ENCODE results near the gene CCDC177. TPM values are rescaled to one million over a fixed set of nuclear protein-coding genes. Genes with fewer than 3 reads are reported as not detected.

The CCDC177 gene
- total and polyA plus RNA-seq, 2 of the 8 experiments (the other 6 are each of a cell fraction or from before 2014, with no cell fraction given), result 0.62 to 2.8 TPM

- Histone ChIP-seq H4K8ac (ENCODE audit: extremely low read depth, insufficient read depth, low read length) (peak overlapping the region; percentile 31; the same call in 1 of the 2 replicates), H4K20me1 (replicated peaks in 1 of 2; ENCODE audit: control insufficient read depth in 1 of 2, insufficient read depth in 2 of 2, low read length in 2 of 2) (no peaks in the 10 kb centered on the region), H3K18ac (ENCODE audit: extremely low read depth, low read length) (peak overlapping the region; percentile 71; the same call in 1 of the 2 replicates), H2BK15ac (ENCODE audit: low read length) (no peak overlapping the region), H3K4me3 (ENCODE audit: extremely low read depth in 1 of 4, insufficient read depth in 2 of 4, low read depth in 3 of 4, low read length in 4 of 4) (peak overlapping the region; percentile 1 to 44 (median 9); a peak in 3 of 8 replicates), H3K4me1 (replicated peaks in 1 of 4; ENCODE audit: control insufficient read depth in 3 of 4, insufficient read depth in 4 of 4, low read length in 3 of 4) (peaks cover 0 to 9% (median 7%) of the 10 kb centered on the region in 4 experiments; a peak in 4 of 7 replicates), H2AFZ (ENCODE audit: low read length) (no peak overlapping the region), H3K4ac (replicated peaks; ENCODE audit: insufficient read length, low read depth, low read length) (no peak overlapping the region), H3K27me3 (replicated peaks in 1 of 4; ENCODE audit: control insufficient read depth in 3 of 4, extremely low read depth in 1 of 4, insufficient read depth in 3 of 4, low read length in 3 of 4) (peaks cover 24 to 48% (median 40%) of the 10 kb centered on the region in 4 experiments), H3K79me2 (ENCODE audit: control insufficient read depth in 1 of 2, insufficient read depth in 2 of 2, low read length in 2 of 2) (no peaks in the 10 kb centered on the region), H4K91ac (replicated peaks; ENCODE audit: insufficient read length, low read length) (no peak overlapping the region), H3K36me3 (ENCODE audit: control insufficient read depth in 2 of 4, insufficient read depth in 4 of 4, low read length in 3 of 4) (peaks cover 0 to 26% (median 4%) of the 10 kb centered on the region in 4 experiments; a peak in 3 of 8 replicates), H4K5ac (ENCODE audit: insufficient read length, low read depth, low read length) (no peak overlapping the region), H3K27ac (ENCODE audit: low read depth, low read length) (no peak overlapping the region), H3K23ac (ENCODE audit: insufficient read length) (no peak overlapping the region), H2BK12ac (ENCODE audit: low read depth, low read length) (peak overlapping the region; percentile 78; the same call in 1 of the 2 replicates), H3K9me3 (ENCODE audit: insufficient read depth in 2 of 2, low read depth in 1 of 2, low read length in 1 of 2) (peaks cover 0 to 23% of the 10 kb centered on the region in 2 experiments; a peak in 2 of 4 replicates), H3K9ac (replicated peaks in 1 of 4; ENCODE audit: extremely low read depth in 1 of 4, low read depth in 3 of 4, low read length in 3 of 4) (no peak overlapping the region), H3K79me1 (ENCODE audit: low read depth, low read length) (no peaks in the 10 kb centered on the region), H2BK120ac (replicated peaks; ENCODE audit: low read depth, low read length) (no peak overlapping the region), H3K56ac (replicated peaks; ENCODE audit: insufficient read length, low read depth, low read length) (no peak overlapping the region), H3K4me2 (ENCODE audit: insufficient read depth in 1 of 2, low read depth in 2 of 2, low read length in 2 of 2) (peak overlapping the region; percentile 35 to 58), H3K14ac (ENCODE audit: insufficient read length) (no peak overlapping the region), H3K23me2 (ENCODE audit: low read depth, low read length) (peaks cover 10% of the 10 kb centered on the region; the same call in 1 of the 2 replicates), H2BK5ac (ENCODE audit: low read depth, low read length) (no peak overlapping the region), H2BK20ac (ENCODE audit: low read length) (no peak overlapping the region), H2AK5ac (ENCODE audit: low read depth, low read length) (no peak overlapping the region)
- ChIA-PET CTCF (ENCODE audit: partially characterized antibody) (interaction anchor here (0.6 to 6.5 kb wide), 18 partner anchors 9 to 306 kb away, joined by 3 to 96 read pairs (median 4); no protein-coding TSS in a partner anchor), POLR2A (ENCODE audit: partially characterized antibody) (interaction anchor here (0.7 to 2.3 kb wide), 11 partner anchors 12 to 195 kb away, joined by 3 to 14 read pairs (median 3); partner anchors contain the start of genes PLEKHD1, SRSF5 and SUSD6)
- FAIRE-seq (no peak), DNase-seq (ENCODE audit: low read depth in 1 of 2, low spot score in 2 of 2) (peak in 1 of 2 experiments; percentile 69)
- 84% methylated on average over 45 of the region's 112 CpGs; no CpG with 5 or more reads in 1 of the 2 experiments for WGBS, 2 experiments (ENCODE audit: extremely low coverage in 1 of 2, insufficient coverage in 1 of 2, insufficient read length in 1 of 2, insufficient replicate concordance in 2 of 2, low coverage in 1 of 2, low lambda C conversion rate in 2 of 2, missing lambda C conversion rate in 1 of 2)
- no peak for TF ChIP-seq CHD1 (IDR thresholded peaks at IDR 0.05; ENCODE audit: low read depth, low read length)
- peak; percentile 83 for TF ChIP-seq MAX (IDR thresholded peaks at IDR 0.05)
- TF ChIP-seq EP300 (IDR thresholded peaks at IDR 0.05; ENCODE audit: borderline replicate concordance in 1 of 2, low read depth in 2 of 2, low read length in 2 of 2), result no peak
- TF ChIP-seq ATF2 (IDR thresholded peaks at IDR 0.05; ENCODE audit: low read length), result no peak
- TF ChIP-seq NANOG (IDR thresholded peaks at IDR 0.05; ENCODE audit: insufficient read depth, low read depth, low read length, poor library complexity, severe bottlenecking), result no peak
- TF ChIP-seq CHD2 (IDR thresholded peaks at IDR 0.05; ENCODE audit: low read length), result no peak
- peak; percentile 29 for TF ChIP-seq SUZ12 (IDR thresholded peaks at IDR 0.05; ENCODE audit: low read length)
- TF ChIP-seq CTBP2 (IDR thresholded peaks at IDR 0.05; ENCODE audit: borderline replicate concordance, insufficient read depth, insufficient read length, low read length), result no peak
Measured at GRCh38 chr14:69572030-69572840, 2.4 kb downstream of the CCDC177 start.
